Activated naive CD4-positive, alpha-beta T cell treated with anti-CD3 and anti-CD28 coated beads for 36 hours (primary cell): ENCODE results near the gene HOXC6. TPM values are rescaled to one million over a fixed set of nuclear protein-coding genes. Genes with fewer than 3 reads are reported as not detected.

Experiments used
- CTCF ChIA-PET: fragments of 350-600 bp; sonication (Branson Sonifier 250); formaldehyde crosslinking; loops from one replicate; lab custom pipeline; 2021; ENCODE audit warnings: antibody characterized with exemption; lab: Charles Lee
- DNase-seq: peaks from one replicate; pipeline ENCODE4 v3.0.0-alpha.2; 2020
- H3K27ac Mint-ChIP-seq: one replicate; pipeline ENCODE4 v1.8.0; 2021; ENCODE audit warnings: mild to moderate bottlenecking, mixed read lengths
- H3K27me3 Mint-ChIP-seq: one replicate; pipeline ENCODE4 v1.8.0; 2021; ENCODE audit warnings: low read depth, mixed read lengths
- H3K36me3 Mint-ChIP-seq: one replicate; pipeline ENCODE4 v1.8.0; 2021; ENCODE audit warnings: low read depth, mixed read lengths
- H3K4me1 Mint-ChIP-seq: one replicate; pipeline ENCODE4 v1.8.0; 2021; ENCODE audit warnings: low read depth, mixed read lengths
- H3K4me3 Mint-ChIP-seq: one replicate; pipeline ENCODE4 v1.8.0; 2021; ENCODE audit warnings: mild to moderate bottlenecking, moderate library complexity, mixed read lengths
- H3K9me3 Mint-ChIP-seq: one replicate; pipeline ENCODE4 v1.8.0; 2021; ENCODE audit warnings: mixed read lengths
- intact Hi-C: fragments of 100-400 bp; cut with micrococcal nuclease; formaldehyde crosslinking; loops from one replicate; pipeline ENCODE4 v1.15.1; 2023
- total RNA-seq, 2 experiments: library from RNA; stranded (reverse); gene quantifications; one replicate each; pipeline ENCODE4 v1.2.3, GENCODE V29; 2021

The HOXC6 gene
- not detected for total RNA-seq

DNA sequence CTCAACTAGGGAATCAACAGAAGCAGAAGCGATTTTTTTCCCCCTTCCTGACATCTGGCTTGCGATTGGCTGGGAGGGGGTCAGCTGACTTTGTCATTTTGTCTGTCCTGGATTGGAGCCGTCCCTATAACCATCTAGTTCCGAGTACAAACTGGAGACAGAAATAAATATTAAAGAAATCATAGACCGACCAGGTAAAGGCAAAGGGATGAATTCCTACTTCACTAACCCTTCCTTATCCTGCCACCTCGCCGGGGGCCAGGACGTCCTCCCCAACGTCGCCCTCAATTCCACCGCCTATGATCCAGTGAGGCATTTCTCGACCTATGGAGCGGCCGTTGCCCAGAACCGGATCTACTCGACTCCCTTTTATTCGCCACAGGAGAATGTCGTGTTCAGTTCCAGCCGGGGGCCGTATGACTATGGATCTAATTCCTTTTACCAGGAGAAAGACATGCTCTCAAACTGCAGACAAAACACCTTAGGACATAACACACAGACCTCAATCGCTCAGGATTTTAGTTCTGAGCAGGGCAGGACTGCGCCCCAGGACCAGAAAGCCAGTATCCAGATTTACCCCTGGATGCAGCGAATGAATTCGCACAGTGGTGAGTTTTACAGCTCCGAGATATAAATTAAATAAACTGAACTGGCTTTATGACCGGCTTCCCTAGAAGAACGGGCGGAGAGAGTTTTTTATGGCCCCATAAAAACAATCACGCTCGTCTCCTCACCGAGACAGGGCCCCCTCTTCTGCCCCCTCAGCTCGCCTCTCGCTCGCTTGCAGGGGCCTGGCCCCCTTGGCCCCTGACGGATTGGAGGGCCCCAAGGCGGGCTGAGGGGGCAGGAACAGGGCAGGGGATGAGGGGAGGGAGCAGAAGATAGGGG, at the start of gene HOXC6:
HOXC6 (plus strand) TSS at position 127 of the 888 bp plus-strand sequence; CDS start at position 209, 82 bp downstream.
- Mint-ChIP-seq H3K9me3 (no peaks in the 10 kb centered on the region), H3K36me3 (no peaks in the 10 kb centered on the region), H3K4me3 (no peak within 1 kb of the TSS), H3K27me3 (peaks cover 79% of the 10 kb centered on the region), H3K27ac (no peak within 1 kb of the TSS), H3K4me1 (peaks cover 28% of the 10 kb centered on the region)
- intact Hi-C loops: no loop called here
- CTCF ChIA-PET: interaction anchor here (1.1 to 2.1 kb wide), 5 partner anchors 13 to 186 kb away, joined by 3 to 11 read pairs (median 4); no protein-coding TSS in a partner anchor
- no peak for DNase-seq

DNA sequence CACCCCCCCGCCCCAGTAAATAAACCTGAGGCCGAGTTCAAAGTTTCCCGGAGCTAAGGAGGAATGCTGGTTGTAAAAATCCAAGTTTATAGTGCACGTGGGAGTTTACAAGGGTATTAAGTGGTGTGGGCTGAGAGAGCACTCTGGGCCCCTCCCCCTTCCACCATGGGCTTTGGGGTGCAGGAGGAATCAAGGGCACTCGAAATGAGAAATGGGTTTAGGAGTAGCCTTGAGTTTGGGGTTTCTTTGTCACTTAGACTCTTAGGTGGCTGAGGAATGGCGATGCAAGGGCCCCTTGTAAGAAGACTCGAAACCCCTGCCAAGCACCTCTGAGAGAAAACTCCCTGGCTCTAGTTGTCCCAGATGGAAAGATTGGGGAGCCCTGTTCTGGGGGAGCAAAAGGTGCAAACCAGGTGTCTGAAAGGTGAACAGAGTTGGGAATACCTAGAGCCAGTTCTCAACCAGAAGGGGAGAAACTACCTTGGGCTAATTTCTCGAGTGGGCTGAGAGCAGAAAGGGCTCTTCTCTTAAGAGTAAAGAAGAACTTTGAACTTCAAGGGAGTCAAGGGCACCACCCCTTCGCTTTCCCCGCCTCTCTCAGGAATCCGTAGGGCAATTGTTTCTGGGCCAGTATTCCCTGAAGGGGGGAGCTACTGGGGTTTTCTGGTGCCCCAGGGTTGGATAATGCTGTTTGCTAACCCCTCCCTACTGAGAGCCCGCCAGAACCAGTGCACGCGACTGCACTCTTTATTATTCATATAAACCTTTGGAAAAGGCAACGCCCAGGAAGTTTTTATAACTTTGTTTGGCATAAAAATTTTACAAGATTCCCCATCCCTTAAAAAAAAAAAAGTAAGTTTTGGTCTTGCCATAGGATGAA, 49.5 kb upstream of the HOXC6 start:
- intact Hi-C loops: no loop called here
- Mint-ChIP-seq H3K9me3 (no peaks in the 10 kb centered on the region), H3K4me3 (no peak overlapping the region), H3K27ac (no peak overlapping the region), H3K36me3 (peaks cover 1% of the 10 kb centered on the region), H3K27me3 (peaks cover 85% of the 10 kb centered on the region), H3K4me1 (peaks cover 14% of the 10 kb centered on the region)
- no peak for DNase-seq
- CTCF ChIA-PET: no interaction called here

DNA sequence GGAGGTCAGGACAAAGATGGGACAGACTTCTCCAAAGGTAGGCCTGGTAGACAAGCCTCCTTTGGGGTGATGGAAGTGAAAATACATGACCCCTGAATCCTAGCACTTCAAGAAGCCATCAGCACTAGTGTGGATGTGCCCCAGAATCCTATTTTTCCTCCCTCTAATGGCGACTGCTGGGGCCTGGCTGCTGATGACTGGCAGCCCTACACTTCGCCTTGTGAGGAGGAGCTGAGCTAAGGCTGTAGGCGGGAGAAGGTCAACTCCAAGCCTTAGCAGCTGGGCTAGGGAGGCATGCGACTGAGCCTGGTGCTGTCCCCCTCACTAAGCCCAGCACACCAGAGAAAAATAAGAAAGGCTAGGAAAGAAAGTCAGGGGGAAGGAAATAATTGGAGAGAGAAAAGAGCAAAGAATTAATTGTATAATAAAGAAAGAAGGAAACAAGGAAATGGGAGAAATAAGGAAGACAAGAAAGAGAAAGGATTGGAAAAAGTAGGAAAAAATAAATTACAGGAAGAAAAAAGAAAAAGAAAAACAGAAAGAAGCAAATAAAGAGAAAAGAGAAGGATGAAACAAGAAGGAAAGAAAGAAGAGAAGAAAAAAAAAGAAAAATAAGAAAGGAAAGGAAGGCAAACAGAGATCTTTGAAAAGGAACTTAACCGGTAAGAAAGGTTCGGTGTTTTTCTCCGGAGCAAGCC, 48.0 kb upstream of the HOXC6 start:
- Mint-ChIP-seq H3K9me3 (no peaks in the 10 kb centered on the region), H3K4me1 (peaks cover 11% of the 10 kb centered on the region), H3K4me3 (no peak overlapping the region), H3K27ac (no peak overlapping the region), H3K36me3 (peaks cover 1% of the 10 kb centered on the region), H3K27me3 (peaks cover 89% of the 10 kb centered on the region)
- intact Hi-C loops: no loop called here
- CTCF ChIA-PET: no interaction called here
- no peak for DNase-seq

DNA sequence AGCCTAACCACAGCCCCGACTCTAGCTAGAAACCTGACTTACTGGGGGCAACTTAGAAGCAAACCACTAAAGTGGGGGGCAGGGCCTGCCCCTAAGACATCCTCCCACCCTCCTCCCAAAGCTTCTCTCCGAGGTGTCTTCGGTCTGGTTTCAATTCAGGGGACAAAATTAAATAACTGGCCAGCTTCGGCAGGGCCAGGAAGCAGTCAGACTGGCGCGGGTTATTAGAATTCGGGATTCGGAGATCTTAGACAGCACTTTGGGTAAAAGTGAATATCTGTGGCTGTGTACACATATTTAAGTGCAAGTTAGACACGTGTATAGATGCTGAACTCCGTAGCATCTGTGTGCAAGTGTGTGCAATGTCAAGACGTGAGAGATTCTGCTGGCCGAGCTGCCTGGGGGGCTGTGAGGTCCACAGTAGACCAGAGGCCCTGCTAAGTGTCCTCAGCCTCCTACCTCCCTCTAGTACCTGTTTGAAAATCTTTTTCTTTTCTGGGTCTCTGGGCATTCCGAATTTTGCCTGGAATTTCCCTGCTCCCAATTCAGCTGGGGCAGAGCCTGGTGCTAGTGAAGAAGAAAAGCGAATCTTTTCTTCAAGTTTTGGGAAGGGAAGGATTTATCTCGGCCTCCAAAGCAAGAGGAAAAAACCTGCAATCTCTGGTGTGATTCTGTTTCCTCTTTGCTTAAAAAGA, 47.3 kb upstream of the HOXC6 start:
- Mint-ChIP-seq H3K36me3 (no peaks in the 10 kb centered on the region), H3K9me3 (no peaks in the 10 kb centered on the region), H3K27ac (no peak overlapping the region), H3K4me3 (no peak overlapping the region), H3K27me3 (peaks cover 88% of the 10 kb centered on the region), H3K4me1 (peaks cover 10% of the 10 kb centered on the region)
- CTCF ChIA-PET: no interaction called here
- DNase-seq: no peak
- intact Hi-C loops: no loop called here

DNA sequence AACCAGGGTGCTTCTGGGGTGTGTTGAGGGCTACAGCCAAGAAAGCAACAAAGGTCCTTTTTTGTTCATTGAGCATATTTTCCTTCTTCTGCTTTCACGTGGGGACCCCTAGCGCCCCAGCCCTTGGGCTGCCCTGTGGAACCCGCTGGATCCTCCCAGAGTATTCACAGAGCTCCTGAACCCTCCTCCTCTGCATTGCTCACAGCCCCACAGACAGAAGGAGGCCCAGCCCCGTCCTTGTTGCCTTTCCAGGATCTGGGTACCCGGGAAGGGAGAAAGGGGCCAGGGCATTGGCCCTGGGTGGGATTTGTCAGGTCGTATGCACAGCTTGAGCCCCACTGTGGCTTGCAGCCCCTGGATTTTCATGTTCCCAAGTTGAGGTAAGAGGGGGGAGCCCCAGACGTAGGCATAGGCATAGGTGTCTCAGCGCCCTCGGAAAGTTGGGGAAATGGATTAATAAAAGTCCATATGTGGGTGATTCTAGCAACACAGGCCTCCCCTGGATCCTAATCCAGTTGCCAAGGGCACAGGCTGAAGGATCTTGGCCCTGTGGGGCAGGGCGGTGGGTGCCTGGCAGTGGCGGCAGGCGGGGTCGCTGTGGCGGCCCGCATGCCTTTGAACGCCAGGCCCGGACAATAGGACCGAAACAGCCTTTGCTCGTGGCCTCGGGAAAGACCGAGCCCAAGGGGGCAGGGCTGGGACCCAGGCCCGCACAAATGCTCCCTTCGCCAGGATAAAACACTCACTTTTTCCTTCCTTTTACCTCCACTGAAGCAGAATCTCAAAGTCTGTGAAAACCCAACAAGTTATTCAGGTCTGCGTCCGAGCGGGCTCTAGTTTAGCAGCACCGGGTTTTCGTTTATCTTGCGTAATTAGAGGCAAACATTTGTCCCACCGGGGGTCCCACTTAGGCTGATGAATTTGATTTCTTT, 46.3 kb upstream of the HOXC6 start:
- intact Hi-C loops: no loop called here
- peaks cover 90% of the 10 kb centered on the region for H3K27me3 Mint-ChIP-seq
- H3K9me3 Mint-ChIP-seq: no peaks in the 10 kb centered on the region
- CTCF ChIA-PET: no interaction called here
- no peaks in the 10 kb centered on the region for H3K36me3 Mint-ChIP-seq
- peaks cover 13% of the 10 kb centered on the region for H3K4me1 Mint-ChIP-seq
- no peak overlapping the region for H3K27ac Mint-ChIP-seq
- no peak overlapping the region for H3K4me3 Mint-ChIP-seq
- no peak for DNase-seq

DNA sequence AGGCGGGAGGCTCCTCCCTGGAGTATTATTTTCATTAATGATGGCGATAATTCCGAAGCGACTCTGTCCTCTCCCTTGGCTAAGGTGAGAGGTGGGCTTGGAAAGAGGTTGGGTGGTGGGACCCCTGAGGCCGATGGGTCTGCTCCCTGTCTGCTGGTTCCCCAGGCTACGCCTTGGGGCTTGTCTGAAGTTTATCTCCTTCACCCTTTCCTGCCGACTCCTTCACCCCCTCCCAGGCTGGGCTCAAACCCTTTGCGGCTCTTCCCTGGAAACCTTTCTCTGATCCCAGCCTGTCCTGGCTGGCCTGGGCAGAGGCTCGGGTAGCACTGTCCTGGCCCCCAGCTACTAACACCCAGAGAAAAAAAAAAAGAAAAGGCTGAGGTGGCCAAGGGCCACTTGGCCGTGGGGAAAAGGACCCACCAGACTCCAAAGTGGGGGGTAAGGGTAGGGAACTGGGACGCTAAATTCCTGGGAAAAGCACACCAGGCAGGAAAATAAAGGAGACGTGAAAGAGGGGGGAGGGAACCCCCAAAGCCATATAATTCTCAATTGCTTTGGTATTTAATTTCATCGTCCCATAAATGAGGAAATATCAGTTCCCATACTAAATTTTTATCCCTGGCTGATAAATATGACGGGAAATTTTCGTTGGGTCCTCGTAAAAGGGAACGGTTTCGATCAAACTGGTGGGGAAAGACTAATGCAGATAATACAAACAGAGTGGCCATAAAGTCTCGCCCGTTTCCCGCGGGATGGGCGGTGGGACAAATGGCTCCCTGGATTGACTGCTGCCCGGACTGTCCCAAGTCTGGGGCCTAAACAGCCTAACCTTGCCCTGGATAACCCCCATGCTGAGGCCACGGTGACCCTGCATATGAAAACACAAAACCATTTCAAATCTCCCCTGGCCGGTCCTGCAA, 45.3 kb upstream of the HOXC6 start:
- H3K9me3 Mint-ChIP-seq: no peaks in the 10 kb centered on the region
- DNase-seq: no peak
- no peak overlapping the region for H3K27ac Mint-ChIP-seq
- no peaks in the 10 kb centered on the region for H3K36me3 Mint-ChIP-seq
- intact Hi-C loops: no loop called here
- no peak overlapping the region for H3K4me3 Mint-ChIP-seq
- CTCF ChIA-PET: no interaction called here
- peaks cover 90% of the 10 kb centered on the region for H3K27me3 Mint-ChIP-seq
- peaks cover 13% of the 10 kb centered on the region for H3K4me1 Mint-ChIP-seq

DNA sequence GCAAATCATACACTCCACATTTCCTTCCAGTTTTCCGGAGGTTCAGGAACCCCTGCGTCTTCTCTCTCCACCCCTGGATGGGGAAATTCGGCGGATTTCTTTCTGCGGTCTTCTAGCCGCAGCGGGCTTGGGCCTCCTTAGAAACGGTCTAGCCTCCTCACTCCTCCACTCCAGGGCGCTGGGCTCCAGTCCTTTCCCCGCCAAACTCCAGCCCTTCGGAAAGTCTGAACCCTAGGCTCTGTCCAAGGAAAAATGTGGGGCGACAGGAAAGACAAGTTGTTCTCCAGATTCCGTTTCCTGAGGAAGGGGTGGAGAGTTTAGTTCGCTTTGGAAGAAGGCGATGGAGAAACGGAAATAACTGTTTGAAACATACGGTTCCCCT, 44.7 kb upstream of the HOXC6 start:
- peaks cover 14% of the 10 kb centered on the region for H3K4me1 Mint-ChIP-seq
- intact Hi-C loops: no loop called here

DNA sequence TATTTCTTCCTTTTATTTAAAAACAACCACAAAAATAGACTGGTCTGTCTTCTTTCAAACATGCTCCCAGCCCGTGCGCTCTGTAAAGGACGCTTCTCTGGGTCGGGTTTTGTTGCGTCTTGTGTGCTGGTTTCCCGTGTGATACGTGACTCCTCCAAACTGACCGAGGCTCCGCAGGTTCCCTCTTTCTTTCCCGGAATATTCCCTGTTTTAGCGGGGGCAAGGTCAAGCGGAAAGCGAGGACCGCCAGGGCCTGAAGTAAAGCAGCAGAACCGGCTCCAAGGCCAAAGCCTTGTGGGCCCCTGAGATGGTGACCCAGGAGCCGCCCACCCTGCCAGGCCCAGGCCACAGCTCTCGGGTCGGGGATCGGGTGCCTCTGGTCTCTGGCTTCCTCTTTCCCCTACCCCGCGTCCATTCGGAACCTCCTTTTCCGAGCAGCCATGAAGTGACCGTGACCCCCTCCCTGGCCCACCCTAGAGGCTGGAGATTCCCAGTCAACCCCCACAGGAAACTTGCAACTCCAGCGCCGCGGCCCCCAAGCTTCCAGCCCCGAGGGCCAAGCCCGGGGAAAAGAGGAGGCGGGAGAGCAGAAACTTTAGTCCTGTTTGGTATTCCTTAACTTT, 44.2 kb upstream of the HOXC6 start:
- H3K27me3 Mint-ChIP-seq: peaks cover 91% of the 10 kb centered on the region
- H3K27ac Mint-ChIP-seq: no peak overlapping the region
- H3K4me3 Mint-ChIP-seq: no peak overlapping the region
- H3K4me1 Mint-ChIP-seq: peaks cover 17% of the 10 kb centered on the region
- intact Hi-C loops: loop anchor here (1.0 to 2.0 kb wide), 3 partner anchors 48 to 225 kb away; no protein-coding TSS in a partner anchor
- H3K36me3 Mint-ChIP-seq: no peaks in the 10 kb centered on the region
- no peaks in the 10 kb centered on the region for H3K9me3 Mint-ChIP-seq
- no peak for DNase-seq
- CTCF ChIA-PET: interaction anchor here (1.0 to 4.9 kb wide), 6 partner anchors 14 to 238 kb away, joined by 3 to 38 read pairs (median 4); partner anchors contain the start of gene HOXC8

More for the DNA sequence above, 44.7 kb upstream of the HOXC6 start:
- no peak overlapping the region for H3K27ac Mint-ChIP-seq
- no peaks in the 10 kb centered on the region for H3K36me3 Mint-ChIP-seq
- H3K4me3 Mint-ChIP-seq: no peak overlapping the region
- peaks cover 91% of the 10 kb centered on the region for H3K27me3 Mint-ChIP-seq
- no peak for DNase-seq
- no peaks in the 10 kb centered on the region for H3K9me3 Mint-ChIP-seq
- CTCF ChIA-PET: interaction anchor here (1.9 kb wide), 1 partner anchor 48 kb away, joined by 8 read pairs; no protein-coding TSS in a partner anchor

DNA sequence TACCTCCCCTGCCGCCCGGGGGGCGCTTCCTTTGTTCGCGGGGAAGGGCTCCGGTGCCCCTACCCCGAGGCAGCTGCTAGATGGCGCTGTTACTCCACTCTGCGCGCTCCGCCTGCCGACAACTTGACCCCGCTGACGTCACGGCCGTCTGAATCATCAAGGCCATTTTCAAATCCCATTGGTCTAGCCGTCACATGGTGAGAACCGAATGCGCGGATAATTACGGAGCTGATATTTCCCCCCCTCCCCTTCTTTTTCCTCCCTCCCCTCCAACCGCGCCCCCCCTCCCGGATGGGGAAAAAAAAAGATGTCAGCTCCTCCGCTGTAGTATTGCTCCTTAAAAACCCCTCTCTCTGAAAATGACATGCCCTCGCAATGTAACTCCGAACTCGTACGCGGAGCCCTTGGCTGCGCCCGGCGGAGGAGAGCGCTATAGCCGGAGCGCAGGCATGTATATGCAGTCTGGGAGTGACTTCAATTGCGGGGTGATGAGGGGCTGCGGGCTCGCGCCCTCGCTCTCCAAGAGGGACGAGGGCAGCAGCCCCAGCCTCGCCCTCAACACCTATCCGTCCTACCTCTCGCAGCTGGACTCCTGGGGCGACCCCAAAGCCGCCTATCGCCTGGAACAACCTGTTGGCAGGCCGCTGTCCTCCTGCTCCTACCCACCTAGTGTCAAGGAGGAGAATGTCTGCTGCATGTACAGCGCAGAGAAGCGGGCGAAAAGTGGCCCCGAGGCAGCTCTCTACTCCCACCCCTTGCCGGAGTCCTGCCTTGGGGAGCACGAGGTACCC, 43.1 kb upstream of the HOXC6 start, which contains the start of gene HOXC10:
HOXC10 (plus strand) TSS at position 246 of the 791 bp plus-strand sequence; CDS start at position 360, 114 bp downstream.
- intact Hi-C loops: loop anchor here (1.0 to 5.0 kb wide), 10 partner anchors 11 to 297 kb away; partner anchors contain the start of genes CBX5, HNRNPA1, HOXC12 and HOXC9
- Mint-ChIP-seq H3K36me3 (no peaks in the 10 kb centered on the region), H3K4me3 (peak within 1 kb of the TSS; percentile 38), H3K4me1 (peaks cover 28% of the 10 kb centered on the region), H3K27me3 (peaks cover 91% of the 10 kb centered on the region), H3K27ac (no peak within 1 kb of the TSS), H3K9me3 (no peaks in the 10 kb centered on the region)
- peak; percentile 95 for DNase-seq
- CTCF ChIA-PET: interaction anchor here (0.5 to 4.9 kb wide), 22 partner anchors 15 to 465 kb away, joined by 3 to 38 read pairs (median 3); partner anchors contain the start of genes HOXC8 and HOXC9
